Daoy (cell line): ENCODE data around the gene B4GALT1. TPM values are rescaled to one million over a fixed set of nuclear protein-coding genes. Genes with fewer than 3 reads are reported as not detected.
A peak's percentile ranks its signal among the peaks of the same experiment; 100 is the strongest.

Source experiments
- DNase-seq: peaks from one replicate; pipeline ENCODE4 v3.0.0-alpha.2; 2015; ENCODE audit warnings: low read depth
- total RNA-seq: library from RNA; depleted of rRNA; stranded (reverse); fragments of >200 nt; shearing (Covaris generic); gene quantifications from 2 replicates; pipeline ENCODE4 v1.2.3, GENCODE V29; 2014

The B4GALT1 gene
- total RNA-seq, 1 experiment from 2014 or later, result 19.2 TPM

GRCh38 chr9:33123407-33124031, 43.6 kb downstream of the B4GALT1 start:
- no peak for DNase-seq

- DNase-seq, result no peak
These were observed 46.5 kb downstream of the B4GALT1 start for GRCh38 chr9:33120620-33121019.

DNA sequence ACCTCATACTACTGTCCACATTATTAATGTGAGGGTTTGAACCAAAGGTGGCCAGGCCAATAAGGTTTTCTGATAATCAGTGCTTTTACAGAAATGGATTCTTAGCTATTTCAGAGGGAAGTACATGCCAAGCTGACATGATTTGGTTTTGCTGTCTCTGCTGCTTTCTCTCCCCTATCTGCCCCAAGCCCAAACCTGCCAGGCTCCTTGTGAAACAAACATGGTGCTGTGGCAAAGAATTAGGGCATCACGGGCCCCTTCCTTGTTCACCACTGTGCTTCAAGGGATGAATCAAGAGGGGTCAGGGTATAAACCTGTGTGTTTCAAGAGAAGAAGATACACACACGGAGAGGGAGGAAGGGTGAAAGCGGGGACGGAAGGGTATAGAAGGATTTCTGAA, 49.3 kb downstream of the B4GALT1 start:
- DNase-seq, result no peak

- peak; percentile 56 for DNase-seq
These were observed 49.8 kb downstream of the B4GALT1 start for GRCh38 chr9:33117306-33117705.

- no peak for DNase-seq
These were observed 50.3 kb downstream of the B4GALT1 start for GRCh38 chr9:33116860-33117259.

DNA sequence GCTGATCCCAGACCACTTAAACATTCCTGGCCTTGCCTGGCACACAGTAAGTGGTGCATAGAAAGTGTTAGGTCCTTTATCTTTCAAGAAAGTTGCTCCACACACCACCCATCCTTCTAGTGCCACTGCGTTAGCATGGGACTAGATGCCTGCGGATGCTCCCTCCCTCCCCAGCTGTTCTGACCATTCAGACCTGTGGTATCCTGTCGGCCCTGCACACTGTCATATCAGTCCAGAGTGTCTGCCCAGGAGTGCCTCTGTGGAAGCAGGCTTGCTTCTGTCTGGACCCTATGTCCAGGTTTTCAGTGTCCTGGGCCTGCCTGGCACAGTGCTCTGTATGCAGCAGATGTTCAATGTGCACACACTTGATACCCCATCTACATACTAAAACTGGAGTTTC, 52.4 kb downstream of the B4GALT1 start:
- no peak for DNase-seq

DNA sequence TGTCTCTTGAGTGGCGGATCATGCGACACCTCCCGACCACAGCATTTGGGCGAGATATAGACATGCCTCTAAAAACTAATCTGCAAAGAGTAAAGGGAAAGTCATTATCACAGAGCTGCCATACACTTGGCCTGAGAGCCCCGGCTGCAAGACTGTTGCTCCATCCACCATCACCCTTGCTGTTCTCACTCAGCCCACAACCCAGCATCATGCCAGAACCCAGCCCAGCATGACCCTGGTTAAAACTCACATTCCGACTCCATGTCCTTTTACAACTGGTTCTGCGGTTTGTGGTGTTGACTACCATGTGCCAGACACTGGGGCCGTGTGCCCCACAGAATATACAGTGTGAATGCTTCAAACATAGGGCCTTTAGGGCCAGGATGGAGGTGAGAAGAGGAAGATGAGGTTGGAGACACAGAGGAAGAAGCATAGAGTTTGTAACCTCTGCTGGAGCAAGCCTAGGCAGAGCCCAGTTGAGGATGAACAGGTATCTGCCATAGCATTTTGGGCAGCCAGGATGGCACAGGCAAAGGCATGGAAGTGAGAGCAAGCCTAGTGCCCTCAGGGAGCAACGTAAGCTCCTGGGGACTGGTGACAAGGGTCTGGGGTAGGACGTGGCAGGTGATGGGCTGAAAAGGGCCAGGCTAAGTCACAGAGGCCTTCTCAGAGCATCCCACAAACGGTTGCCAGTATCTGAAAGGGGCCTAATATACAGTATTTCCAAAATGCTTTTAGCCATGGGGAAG, 53.2 kb downstream of the B4GALT1 start:
- no peak for DNase-seq

DNA sequence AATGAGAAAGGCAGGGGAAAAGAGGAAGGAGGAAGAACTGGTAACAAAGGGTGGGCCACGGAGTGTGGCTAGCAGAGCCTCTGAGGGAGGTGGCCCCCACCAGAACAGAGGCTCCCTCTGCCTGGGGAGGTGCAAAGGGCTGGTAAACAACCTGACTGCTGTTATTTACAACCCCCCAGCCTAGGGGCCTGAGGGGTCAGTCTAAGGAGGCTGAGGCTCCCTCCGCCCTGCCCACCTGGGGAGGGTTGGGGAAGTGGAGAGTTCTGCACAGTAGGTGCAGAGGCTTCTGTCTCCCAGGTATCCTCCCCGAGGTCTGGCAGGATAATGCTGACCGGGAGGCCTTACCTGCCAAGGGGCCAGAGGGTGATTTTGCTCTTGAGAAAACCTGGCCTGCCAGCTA, 55.0 kb downstream of the B4GALT1 start:
- no peak for DNase-seq

DNA sequence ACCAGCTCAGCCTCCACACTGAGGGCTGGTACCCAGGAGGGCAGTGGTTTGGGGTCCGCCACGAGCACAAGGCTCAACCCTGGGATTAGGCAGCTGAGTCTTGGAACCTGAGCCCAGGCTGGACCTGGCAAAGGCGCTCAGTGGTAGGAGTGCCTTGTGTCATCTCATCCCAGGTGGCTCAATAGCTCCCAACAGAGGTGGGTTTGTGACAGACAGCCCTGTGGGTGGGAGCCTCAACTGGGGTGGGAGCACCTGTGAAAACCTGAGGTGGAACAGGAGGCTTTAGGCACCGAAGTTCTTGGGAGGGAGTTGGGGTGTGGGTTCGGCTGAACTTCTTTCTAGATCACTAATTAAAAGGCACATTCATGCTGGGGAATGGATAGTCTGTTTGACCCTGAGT, 55.5 kb downstream of the B4GALT1 start:
- no peak for DNase-seq

- no peak for DNase-seq
These were observed 56.5 kb downstream of the B4GALT1 start for GRCh38 chr9:33110686-33111085.

DNA sequence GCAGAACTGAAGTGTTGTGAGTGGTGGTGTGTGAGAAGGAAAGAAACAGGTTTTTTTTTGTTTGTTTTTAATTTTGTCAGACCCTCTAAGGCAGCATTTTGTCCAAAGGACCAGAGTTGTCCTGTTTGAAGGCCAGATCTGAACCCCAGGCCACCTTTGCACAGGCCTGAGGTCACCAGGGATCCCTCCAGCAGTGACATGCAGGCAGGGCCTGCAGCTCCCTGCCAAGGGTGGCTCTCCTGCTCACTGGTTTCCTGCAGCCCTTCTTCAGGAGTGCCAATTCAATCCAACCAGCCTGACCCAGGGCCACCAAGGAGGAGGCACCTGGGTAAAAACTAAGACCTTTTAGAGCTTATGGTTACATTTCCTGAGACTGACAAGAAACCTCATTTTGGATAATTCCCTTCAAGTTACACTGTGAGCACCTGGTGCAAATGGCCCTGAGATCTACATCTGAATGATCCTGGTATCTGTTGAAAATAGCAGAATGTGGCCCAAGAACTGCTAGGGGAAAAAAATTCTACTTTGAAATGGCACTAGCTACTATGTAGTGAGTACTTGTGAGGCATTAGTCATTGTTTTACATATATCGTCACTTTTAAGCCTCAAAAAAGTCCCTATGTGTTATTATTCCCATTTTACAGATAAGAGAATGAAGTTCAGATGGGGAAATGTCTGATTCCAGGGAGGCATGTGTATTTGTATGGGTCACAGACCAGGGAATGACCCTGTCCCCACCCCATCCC, 57.1 kb downstream of the B4GALT1 start:
- DNase-seq, result no peak

DNA sequence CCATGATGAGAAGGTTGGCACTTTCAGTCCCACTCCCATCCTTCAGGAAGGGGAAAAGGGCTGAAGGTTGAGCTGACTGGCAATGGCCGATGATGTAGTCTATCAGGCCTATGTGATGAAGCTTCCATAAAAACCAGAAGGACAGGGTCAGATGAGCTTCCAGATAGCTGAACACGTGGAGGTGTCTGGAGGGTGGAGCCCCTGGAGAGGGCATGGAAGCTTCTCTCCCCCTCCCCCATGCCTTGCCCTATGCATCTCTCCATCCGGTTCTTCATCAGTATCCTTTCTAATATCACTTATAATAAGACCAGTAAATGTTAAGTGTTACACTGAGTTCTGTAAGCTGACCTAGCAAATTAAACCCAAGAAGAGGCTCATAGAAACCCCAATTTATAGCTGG, 58.0 kb downstream of the B4GALT1 start:
- no peak for DNase-seq

GRCh38 chr9:33108472-33108871, 58.7 kb downstream of the B4GALT1 start:
- no peak for DNase-seq

DNA sequence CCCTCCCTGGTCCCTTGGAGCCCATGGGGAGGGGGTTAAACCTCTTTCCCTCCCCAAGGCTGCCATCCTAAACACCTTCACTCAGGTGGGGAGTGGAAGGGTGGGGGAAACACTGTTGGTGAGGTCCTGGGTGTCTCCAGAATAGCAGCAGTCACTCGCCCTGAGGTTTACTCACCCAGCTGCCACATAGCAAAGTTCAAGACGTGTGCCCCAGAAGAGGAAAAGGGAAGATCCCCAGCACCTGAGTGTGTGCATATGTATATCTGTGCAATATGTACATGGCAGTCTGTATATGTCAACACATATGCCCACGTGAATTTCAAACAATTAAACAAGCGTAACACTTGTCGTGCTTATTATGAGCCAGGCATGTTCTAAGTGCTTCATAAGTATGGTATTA, 59.4 kb downstream of the B4GALT1 start:
- DNase-seq, result no peak

- DNase-seq, result peak; percentile 90
These were observed 60.1 kb downstream of the B4GALT1 start for GRCh38 chr9:33106827-33107621.

- no peak for DNase-seq
These were observed 60.8 kb downstream of the B4GALT1 start for GRCh38 chr9:33106372-33106771.

GRCh38 chr9:33105959-33106358, 61.2 kb downstream of the B4GALT1 start:
- DNase-seq, result no peak

DNA sequence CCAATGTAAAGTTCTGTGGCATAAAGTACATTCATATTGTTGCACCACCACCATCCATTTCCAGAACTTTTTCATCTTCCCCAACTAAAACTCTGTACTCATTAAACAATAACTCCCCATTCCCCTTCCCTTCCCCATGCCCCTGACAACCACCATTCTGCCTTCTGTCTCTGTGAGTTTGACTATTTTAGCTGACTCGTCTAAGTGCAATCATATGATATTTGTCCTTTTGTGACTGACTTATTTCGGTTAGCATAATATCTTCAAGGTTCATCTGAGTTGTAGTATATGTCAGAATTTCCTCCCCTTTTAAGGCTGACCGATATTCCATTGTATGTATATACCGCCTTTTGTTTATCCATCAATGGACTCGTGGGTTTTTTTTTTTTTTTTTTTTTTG, 61.6 kb downstream of the B4GALT1 start:
- DNase-seq, result no peak

GRCh38 chr9:33104401-33104800, 62.7 kb downstream of the B4GALT1 start:
- no peak for DNase-seq

GRCh38 chr9:33103501-33104281, 63.4 kb downstream of the B4GALT1 start:
- DNase-seq, result no peak

DNA sequence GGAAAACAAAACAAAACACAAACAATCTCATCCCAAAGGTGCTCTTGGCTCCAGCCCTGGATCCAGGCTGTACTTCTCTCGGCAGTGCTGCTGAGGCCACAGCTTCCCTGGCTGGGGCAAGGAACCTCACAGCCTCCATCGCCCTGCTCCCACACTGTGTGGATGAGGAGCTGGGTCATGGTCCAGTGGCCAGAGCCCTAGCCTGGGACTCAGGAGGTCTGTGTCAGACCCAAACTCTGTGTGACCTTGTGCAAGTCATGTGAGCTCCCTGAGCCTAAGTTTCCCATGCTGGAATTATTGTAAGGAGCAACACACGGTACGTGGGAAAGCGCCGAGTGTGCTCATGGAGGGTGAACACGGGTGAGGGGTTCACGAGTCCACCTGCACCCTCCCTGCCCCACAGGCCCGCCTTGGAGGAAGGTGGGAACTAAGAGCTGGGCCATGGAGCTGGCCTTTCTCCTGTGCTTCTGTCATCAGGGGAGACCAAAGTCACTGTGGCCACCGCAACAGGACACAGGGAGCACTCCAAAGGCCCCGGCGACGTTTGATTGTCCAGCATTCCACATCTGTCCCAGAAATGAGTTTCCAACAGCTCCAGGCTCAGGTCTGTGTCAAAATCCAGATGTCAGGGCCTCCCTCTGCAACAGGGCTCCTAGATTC, 64.5 kb downstream of the B4GALT1 start:
- no peak for DNase-seq
